Fibroblast of lung (primary cell): ENCODE data around the gene PCDHA5. TPM values are rescaled to one million over a fixed set of nuclear protein-coding genes. Genes with fewer than 3 reads are reported as not detected.
"Not testable (repeated sequence)": the region's sequence is repeated elsewhere in the genome, so short reads cannot be mapped to it uniquely, and the experiment has no call there.

ENCODE experiments used
- DNase-seq, 2 donors: peaks; one replicate each; pipeline versions ENCODE4 v3.0.0 to v3.0.0-alpha.2; 2010; ENCODE audit warnings: low read depth in 2 of 2
- H2AFZ ChIP-seq: 2 replicates; pipeline ENCODE4 v1.5.1; 2012; ENCODE audit warnings: low read length, control low read depth, inconsistent platforms
- H3K27ac ChIP-seq: 2 replicates; pipeline ENCODE4 v1.5.1; 2011; ENCODE audit warnings: low read length, control low read depth; ENCODE audit not compliant: insufficient read depth
- H3K27me3 ChIP-seq: 2 replicates; pipeline ENCODE4 v1.5.1; 2011; ENCODE audit warnings: mild to moderate bottlenecking, low read length; ENCODE audit not compliant: control insufficient read depth, insufficient read depth
- H3K36me3 ChIP-seq: 2 replicates; pipeline ENCODE4 v1.5.1; 2011; ENCODE audit warnings: low read length; ENCODE audit not compliant: control insufficient read depth, insufficient read depth
- H3K4me1 ChIP-seq: 2 replicates; pipeline ENCODE4 v1.5.1; 2011; ENCODE audit warnings: low read length; ENCODE audit not compliant: control insufficient read depth, insufficient read depth; ENCODE audit errors: extremely low read depth
- H3K4me2 ChIP-seq: 2 replicates; pipeline ENCODE4 v1.5.1; 2011; ENCODE audit warnings: low read length, control low read depth; ENCODE audit not compliant: insufficient read depth; ENCODE audit errors: extremely low read depth
- H3K4me3 ChIP-seq, 4 experiments: fragments of 200-600 bp in 1 of 4; sonication (generic) in 1 of 4; replicated peaks in 1 of 4; 2 replicates each; pipeline ENCODE4 v1.5.1; 2011 to 2016; ENCODE audit warnings: low read length in 4 of 4, low read depth in 3 of 4, mild to moderate bottlenecking in 3 of 4, control low read depth in 2 of 4, inconsistent platforms in 1 of 4, mixed read lengths in 1 of 4; ENCODE audit not compliant: insufficient read depth in 1 of 4; ENCODE audit errors: control extremely low read depth in 1 of 4
- H3K79me2 ChIP-seq: 2 replicates; pipeline ENCODE4 v1.5.1; 2012; ENCODE audit warnings: mild to moderate bottlenecking, low read length, inconsistent platforms; ENCODE audit not compliant: control insufficient read depth, insufficient read depth
- H3K9ac ChIP-seq: 2 replicates; pipeline ENCODE4 v1.5.1; 2011; ENCODE audit warnings: mild to moderate bottlenecking, low read length, control low read depth; ENCODE audit not compliant: insufficient read depth
- H3K9me3 ChIP-seq: 2 replicates; pipeline ENCODE4 v1.5.1; 2012; ENCODE audit warnings: low read depth, low read length; ENCODE audit not compliant: control insufficient read depth, insufficient read depth
- H4K20me1 ChIP-seq: 2 replicates; pipeline ENCODE4 v1.5.1; 2011; ENCODE audit warnings: low read length; ENCODE audit not compliant: control insufficient read depth, insufficient read depth; ENCODE audit errors: extremely low read depth
- EZH2 ChIP-seq: IDR thresholded peaks from 2 replicates; pipeline ENCODE4 v1.5.1; 2012; ENCODE audit warnings: low read length, control low read depth, mild to moderate bottlenecking; ENCODE audit errors: missing control alignments
- polyA plus RNA-seq, 2 donors: library from polyadenylated mRNA; depleted of rRNA in 1 of 2; stranded (reverse) in 1 of 2; unstranded in 1 of 2; fragments of >200 nt; gene quantifications; 2 replicates each; pipeline ENCODE4 v1.2.1, GENCODE V29; 2011 to 2012; ENCODE audit warnings: missing spikeins in 1 of 2
- total RNA-seq: library from RNA; depleted of rRNA; stranded (reverse); fragments of >200 nt; gene quantifications from 2 replicates; pipeline ENCODE4 v1.2.1, GENCODE V29; 2014
- TF ChIP-seq, protein P1 (sequence below), 2 donors: IDR thresholded peaks in 1 of 2; conservative IDR thresholded peaks in 1 of 2; 1 replicate in 1 of 2; 2 replicates in 1 of 2; pipeline ENCODE4 v1.5.1; 2011 to 2012; ENCODE audit warnings: low read length in 2 of 2, control low read depth in 1 of 2, inconsistent platforms in 1 of 2, low read depth in 1 of 2, mild to moderate bottlenecking in 1 of 2

The PCDHA5 gene
- total and polyA plus RNA-seq, 2 donors (not counting 1 experiment from before 2014, with no cell fraction given), result 0.24 to 0.33 TPM

GRCh38 chr5:140795259-140795641 is 26.2 kb upstream of the PCDHA5 start:
- no peak for DNase-seq
- Histone ChIP-seq H3K27me3 (no peaks in the 10 kb centered on the region), H3K36me3 (no peaks in the 10 kb centered on the region), H3K9me3 (no peaks in the 10 kb centered on the region), H3K9ac (no peak overlapping the region), H3K4me3 (peak overlapping the region in 1 of 4 experiments; percentile 7), H3K4me2 (no peak overlapping the region), H3K4me1 (no peaks in the 10 kb centered on the region), H3K79me2 (no peaks in the 10 kb centered on the region), H4K20me1 (no peaks in the 10 kb centered on the region), H2AFZ (no peak overlapping the region), H3K27ac (no peak overlapping the region)
- TF ChIP-seq, protein P1, sequence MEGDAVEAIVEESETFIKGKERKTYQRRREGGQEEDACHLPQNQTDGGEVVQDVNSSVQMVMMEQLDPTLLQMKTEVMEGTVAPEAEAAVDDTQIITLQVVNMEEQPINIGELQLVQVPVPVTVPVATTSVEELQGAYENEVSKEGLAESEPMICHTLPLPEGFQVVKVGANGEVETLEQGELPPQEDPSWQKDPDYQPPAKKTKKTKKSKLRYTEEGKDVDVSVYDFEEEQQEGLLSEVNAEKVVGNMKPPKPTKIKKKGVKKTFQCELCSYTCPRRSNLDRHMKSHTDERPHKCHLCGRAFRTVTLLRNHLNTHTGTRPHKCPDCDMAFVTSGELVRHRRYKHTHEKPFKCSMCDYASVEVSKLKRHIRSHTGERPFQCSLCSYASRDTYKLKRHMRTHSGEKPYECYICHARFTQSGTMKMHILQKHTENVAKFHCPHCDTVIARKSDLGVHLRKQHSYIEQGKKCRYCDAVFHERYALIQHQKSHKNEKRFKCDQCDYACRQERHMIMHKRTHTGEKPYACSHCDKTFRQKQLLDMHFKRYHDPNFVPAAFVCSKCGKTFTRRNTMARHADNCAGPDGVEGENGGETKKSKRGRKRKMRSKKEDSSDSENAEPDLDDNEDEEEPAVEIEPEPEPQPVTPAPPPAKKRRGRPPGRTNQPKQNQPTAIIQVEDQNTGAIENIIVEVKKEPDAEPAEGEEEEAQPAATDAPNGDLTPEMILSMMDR (conservative IDR thresholded peaks at IDR 0.05 in 1 of 2, IDR thresholded peaks at IDR 0.05 in 1 of 2; ENCODE audit: low read depth in 1 of 2, low read length in 2 of 2), result no peak
- TF ChIP-seq EZH2, result no peak

- not testable (repeated sequence) for H4K20me1 ChIP-seq, H3K79me2 ChIP-seq, H3K27me3 ChIP-seq, H3K4me2 ChIP-seq, H3K36me3 ChIP-seq, DNase-seq, H3K4me1 ChIP-seq, H3K27ac ChIP-seq, H2AFZ ChIP-seq, H3K9me3 ChIP-seq, H3K9ac ChIP-seq, H3K4me3 ChIP-seq
Observed at GRCh38 chr5:140796072-140796717, 25.2 kb upstream of the PCDHA5 start.

DNA sequence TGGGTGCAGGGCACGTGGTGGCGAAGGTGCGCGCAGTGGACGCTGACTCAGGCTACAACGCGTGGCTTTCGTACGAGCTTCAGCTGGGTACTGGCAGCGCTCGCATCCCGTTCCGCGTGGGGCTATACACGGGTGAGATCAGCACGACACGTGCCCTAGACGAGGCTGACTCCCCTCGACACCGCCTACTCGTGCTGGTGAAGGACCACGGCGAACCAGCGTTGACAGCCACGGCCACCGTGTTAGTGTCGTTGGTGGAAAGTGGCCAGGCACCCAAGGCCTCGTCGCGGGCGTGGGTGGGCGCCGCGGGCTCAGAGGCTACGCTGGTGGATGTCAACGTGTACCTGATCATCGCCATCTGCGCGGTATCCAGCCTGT is 24.7 kb upstream of the PCDHA5 start:
- Histone ChIP-seq H3K27ac (no peak overlapping the region), H3K9me3 (no peaks in the 10 kb centered on the region), H3K4me3 (no peak overlapping the region), H3K9ac (no peak overlapping the region), H3K4me2 (no peak overlapping the region), H2AFZ (no peak overlapping the region), H3K4me1 (no peaks in the 10 kb centered on the region), H4K20me1 (no peaks in the 10 kb centered on the region), H3K27me3 (no peaks in the 10 kb centered on the region), H3K79me2 (no peaks in the 10 kb centered on the region), H3K36me3 (no peaks in the 10 kb centered on the region)
- TF ChIP-seq, protein P1 (conservative IDR thresholded peaks at IDR 0.05 in 1 of 2, IDR thresholded peaks at IDR 0.05 in 1 of 2; ENCODE audit: low read depth in 1 of 2, low read length in 2 of 2), result no peak
- TF ChIP-seq EZH2, result no peak
- DNase-seq, result no peak
